ENCODE results near the gene PIEZO1.

PIEZO1 gene

GRCh38 chr16:88715312-88716190 is 69.5 kb downstream of the PIEZO1 start:
- DNase-seq: no peak

- no peak for DNase-seq
Measured at GRCh38 chr16:88714420-88715302, 70.4 kb downstream of the PIEZO1 start.

- DNase-seq: no peak
Measured at GRCh38 chr16:88713568-88714419, 71.2 kb downstream of the PIEZO1 start.

DNA sequence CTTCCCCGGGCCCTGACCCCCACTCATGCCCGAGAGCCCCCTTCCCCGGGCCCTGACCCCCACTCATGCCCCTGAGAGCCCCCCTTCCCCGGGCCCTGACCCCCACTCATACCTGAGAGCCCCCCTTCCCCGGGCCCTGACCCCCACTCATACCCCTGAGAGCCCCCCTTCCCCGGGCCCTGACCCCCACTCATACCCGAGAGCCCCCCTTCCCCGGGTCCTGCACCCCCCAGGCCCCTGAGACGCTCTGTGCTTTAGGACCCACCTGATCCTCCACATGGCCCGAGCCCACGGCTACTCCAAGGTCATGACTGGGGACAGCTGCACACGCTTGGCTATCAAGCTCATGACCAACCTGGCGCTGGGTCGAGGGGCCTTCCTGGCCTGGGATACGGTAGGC is 72.0 kb downstream of the PIEZO1 start:
- DNase-seq: no peak

DNA sequence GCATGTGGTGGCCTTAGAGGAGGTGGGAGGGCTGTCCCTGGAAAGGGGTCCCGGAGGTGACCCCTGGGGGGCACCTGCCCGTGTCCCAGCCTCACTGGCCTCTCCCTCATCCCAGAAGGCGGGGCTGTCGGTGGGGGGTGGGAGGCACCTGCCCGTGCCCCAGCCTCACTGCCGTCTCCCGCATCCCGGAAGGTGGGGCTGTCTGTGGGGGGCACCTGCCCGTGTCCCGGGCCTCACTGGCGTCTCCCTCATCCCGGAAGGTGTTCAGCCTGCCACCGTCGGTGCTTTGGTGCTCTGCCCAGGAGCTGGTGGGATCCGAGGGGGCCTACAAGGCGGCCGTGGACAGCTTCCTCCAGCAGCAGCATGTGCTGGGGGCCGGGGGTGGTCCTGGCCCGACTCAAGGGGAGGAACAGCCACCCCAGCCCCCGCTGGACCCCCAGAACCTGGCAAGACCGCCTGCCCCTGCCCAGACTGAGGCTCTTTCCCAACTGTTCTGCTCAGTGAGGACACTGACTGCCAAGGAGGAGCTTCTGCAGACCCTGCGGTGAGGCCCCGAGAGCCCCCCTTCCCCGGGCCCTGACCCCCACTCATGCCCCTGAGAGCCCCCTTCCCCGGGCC is 72.5 kb downstream of the PIEZO1 start:
- DNase-seq: no peak

DNA sequence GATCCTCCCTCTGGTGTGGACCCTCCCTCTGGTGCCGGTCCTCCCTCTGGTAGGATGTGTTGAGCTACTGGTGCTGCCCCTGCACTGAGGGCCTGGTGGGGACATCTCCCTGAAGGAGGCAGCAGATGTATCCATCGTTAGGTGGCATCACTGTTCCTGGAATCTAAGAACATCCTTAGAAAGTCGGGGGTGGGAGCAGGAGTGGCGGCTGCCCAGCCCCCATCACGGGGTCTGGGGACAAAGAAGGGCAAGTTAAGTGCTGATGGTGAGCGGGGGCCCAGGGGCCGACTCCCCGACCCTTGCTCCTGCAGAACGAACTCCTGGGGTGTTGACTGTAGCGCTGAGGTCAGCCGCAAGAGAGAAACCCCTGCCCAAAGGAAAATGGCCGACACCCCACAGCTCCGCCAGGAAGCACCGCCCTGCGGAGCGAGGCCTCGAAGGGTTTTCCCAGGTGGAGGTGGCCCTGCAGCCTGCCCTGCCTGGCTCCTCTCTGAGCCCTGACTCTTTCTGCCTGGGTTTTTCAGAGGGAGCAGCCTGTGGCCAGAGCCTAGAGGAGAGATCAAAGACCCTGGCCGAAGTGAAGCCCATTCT is 73.2 kb downstream of the PIEZO1 start:
- no peak for DNase-seq

DNA sequence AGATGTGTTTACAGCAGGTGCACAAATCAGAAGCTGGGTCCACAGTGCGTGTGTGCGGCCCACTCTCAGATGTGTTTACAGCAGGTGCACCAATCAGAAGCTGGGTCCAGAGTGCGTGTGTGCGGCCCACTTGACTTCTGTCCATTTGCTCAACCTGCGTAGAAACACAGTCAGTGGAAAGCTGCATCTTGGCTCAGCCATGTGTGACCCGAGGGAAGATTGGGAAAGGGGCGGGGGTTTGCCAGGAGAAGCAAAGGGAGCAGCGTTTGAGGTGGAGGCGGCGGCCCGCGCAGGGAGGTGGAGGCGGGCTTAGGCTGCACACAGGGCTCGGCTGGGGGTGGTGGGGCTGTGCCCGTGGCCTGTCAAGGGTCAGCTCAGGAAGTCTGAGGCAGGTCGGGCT is 74.5 kb downstream of the PIEZO1 start:
- DNase-seq: no peak

DNA sequence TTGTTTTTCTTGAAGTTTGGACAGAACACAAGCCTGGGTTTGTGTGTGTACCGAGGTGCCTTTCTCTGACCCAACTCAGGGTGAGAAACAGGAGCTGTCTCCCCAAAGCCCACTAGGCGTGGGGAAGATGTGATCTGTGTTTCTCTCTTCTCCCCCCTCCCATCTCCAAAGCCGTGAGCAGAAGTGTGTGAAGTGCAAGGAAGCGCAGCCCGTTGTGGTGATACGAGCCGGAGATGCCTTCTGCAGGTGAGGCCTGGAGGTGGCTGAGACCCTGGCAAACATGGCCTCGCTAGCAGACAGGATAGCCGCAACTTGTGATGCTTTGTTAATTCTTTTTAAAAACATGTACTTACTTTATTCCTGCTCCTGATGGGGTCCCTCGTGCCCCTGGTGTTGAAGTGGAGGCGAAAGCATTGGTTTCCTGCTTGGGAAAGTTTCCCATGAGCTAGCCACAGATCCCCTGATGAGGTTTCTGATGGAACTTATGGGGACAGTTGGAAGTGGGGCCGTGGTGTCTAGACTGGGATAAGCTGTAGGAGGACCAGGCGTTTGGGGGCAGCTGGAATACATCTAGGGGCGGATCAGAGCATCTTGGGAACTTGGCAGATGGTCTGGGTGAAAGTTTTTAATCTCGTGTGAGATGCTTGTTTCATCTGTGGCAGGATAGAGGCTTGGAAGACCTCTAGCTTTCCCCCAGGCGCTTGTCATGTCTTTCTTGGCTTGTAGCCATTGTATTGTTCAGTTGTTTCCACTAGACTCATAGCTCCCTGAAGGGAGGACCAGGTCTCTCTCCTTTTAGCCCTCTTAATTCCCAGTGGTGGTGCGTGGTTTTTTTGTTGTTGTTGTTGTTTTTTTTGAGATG is 77.8 kb downstream of the PIEZO1 start:
- DNase-seq: no peak

DNA sequence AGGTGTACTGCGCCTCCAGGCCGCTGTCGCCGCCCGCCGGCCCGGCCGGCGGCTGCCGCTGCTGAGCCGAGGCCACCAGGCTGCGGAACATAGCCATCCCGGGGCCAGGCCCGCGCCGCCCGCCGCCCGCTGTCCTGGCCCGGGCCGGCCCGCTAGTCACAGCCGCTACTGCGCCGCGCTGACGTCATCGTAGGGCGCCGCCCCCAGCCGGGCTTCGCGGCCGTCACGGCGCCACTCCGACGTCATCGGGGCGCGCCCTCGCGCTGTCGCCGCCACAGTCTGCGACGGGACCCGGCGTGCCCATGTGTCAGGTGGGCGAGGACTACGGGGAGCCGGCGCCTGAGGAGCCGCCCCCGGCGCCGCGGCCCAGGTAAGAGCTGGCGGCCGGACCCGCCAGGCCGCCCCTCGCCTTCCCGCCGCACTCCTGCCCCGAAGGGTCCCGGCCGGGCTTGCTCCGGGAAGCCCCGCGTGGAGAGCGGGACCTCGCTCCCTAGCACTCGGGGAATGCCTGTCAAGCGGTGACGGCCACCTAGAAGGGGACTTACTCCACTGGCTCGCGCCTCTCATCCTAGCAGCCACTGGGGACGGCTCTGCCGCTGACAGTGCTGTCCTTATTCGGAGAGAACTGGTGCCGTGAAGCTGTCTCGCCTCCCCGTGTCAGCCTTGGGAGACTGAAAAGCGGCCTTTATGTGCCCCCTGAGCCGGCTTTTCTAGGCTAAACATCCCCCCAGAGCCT is 78.6 kb downstream of the PIEZO1 start, which contains the start of the genes CTU2 and RNF166:
Gene CTU2, plus strand, starts transcription at position 275 of the 736 bp plus-strand sequence. Its CDS starts 28 bp downstream, at position 303.
Gene RNF166, minus strand, starts transcription at position 180 of the 736 bp plus-strand sequence. Its CDS starts 83 bp downstream, at position 97.
- peak; percentile 78 for DNase-seq

- DNase-seq: no peak
Measured at GRCh38 chr16:88705801-88706228, 79.2 kb downstream of the PIEZO1 start.

DNA sequence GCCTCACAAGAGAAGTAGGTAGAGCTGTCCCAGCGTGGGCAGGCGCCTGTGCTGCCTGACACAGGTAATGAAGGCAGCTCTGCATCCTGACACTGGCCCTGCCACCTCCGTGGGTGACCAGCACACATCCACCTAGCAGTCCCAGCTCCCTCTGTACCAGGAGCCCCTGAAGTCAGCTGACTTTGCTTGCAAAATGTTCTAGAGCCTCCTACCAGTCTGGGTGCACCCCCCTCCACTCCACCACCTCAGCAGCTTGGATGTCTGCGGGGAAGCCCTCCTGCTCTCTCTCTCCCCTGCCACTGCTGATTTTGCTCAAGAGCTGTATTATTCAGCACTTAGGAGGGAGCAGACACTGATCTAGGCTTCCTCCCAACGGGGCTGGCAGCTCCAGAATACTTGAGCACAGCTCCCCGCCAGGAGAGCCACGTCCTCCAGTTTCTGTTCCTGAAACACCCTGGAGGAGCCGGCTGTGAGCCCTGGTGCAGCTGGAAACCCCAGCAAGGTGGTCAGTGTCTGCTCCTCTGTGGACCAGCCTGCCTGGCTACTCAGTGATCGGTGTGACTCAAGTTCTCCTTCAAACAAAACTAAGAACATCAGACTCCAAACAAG is 79.8 kb downstream of the PIEZO1 start:
- DNase-seq: no peak

DNA sequence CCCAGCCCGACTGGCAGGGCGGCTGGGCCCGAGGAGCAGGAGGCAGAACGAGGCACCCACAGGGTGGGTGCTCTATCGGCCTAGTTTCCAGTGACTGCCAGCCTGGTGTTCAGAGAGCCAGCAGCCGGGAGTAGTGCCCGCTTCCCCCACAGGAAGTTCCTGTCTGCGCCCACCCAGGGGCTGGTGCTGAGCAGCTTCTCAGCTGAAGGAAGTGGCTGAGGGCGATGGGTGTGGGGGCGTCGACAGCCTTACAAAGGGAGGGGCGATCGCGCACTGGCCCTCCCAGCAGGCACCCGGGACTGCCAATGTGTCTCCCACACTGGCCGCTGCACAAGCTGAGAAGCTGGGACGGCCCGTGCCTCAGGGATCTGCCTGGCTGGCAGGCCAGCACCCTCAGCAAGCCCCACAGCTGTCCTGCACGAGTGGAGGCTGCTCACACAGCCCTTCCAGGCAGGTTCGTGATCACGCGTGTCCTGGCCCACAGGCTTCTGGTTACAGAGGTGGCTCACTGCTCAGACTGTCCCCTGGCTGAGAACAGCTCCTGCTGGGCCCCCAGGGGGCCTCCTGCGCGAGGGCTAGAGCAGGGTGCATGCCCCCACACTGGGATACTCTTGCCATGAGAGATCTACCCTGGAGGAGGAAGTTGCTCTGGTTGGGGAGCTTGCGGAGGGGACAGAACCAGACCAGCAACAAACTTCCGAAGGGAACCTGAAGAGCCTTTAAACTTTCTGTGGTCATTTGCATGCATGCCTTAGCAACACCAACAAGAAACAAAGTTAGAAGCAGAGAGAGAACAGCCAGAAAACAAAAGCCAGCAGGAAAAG is 81.3 kb downstream of the PIEZO1 start:
- no peak for DNase-seq

- no peak for DNase-seq
Measured at GRCh38 chr16:88702371-88703210, 82.4 kb downstream of the PIEZO1 start.

DNA sequence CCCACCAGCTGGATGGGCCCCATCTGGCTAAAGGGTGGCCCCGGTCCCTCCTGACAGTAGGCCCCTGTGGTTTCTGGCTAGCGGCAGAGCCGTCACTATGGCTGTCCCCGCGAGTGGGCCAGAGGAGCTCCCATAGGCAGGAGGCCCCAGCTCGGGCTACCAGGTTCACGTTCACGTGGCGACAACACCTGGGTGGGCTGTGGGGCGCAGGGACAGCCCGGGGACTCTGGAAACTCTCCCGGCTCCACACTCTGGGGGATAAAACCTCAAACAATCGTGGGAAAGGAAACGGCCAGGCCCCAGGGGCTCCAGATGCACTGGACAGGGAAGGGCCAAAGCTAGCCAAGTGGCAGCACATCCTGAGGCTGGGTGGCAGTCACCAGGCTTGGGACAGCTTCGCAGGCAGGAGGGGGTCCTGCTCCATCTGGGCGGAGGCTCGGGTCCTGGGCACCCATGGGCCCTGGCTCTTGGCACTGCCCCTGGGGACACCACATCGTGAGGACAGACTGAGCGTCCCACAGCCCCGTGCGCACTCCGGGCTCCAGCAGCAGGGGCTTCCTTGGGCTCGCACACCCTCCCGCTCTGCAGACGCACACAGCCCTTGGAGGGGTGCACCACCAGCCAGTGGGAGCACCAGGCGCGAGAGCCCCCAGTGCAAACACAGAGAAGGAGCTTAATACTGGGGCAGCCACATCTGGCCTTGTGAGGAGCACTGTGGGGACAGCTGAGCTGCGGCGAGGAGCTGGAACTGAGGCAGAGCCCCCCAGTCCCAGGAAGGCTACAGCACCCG is 83.2 kb downstream of the PIEZO1 start:
- DNase-seq: no peak

DNA sequence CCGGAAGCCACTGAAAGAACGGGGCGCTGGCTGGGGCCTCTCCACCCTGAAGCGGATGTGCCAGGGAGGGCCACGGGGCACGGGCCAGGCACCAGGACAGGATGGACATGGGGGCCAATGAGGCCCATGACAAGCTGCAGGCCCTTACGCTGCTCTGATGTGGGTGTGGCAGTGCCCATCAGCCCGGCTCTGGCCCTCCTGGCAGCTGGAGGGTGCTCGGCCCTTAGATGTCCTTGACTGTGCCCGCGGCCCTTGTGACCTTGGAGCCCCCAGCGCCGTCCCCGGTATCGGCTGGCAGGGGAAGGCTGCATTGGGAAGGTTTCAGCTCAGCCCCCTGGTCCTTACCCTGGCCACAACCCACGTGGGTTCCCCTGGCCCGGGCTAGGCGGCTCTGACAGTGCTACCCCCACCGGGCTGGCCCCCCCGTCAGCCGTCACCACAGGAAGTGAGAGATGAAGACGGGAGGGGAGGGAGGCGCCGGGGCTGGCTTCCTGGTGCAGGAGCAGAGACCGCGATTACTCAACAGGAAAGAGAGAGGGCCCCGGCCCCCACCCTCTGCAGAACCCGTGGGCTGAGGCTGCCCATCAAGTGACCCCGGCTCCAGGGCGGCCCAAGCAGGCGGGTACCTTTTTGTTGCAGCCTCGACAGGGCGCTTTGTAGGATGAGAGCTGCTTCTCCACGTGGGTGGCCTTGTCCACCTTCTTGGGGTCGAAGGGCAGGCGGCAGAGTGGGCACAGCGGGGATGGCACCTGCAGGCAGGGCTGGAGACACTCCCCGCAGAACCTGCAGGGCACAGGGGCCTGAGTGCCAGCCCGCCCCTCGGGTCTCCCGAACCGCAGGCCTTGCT is 84.2 kb downstream of the PIEZO1 start:
- no peak for DNase-seq

GRCh38 chr16:88700322-88700635 is 84.7 kb downstream of the PIEZO1 start:
- DNase-seq: no peak

All from NCI-H2171 treated with DMSO at 0.1 percent for 48 hours (cell line).